ENCODE measurements around the gene ADAM12.

DNA sequence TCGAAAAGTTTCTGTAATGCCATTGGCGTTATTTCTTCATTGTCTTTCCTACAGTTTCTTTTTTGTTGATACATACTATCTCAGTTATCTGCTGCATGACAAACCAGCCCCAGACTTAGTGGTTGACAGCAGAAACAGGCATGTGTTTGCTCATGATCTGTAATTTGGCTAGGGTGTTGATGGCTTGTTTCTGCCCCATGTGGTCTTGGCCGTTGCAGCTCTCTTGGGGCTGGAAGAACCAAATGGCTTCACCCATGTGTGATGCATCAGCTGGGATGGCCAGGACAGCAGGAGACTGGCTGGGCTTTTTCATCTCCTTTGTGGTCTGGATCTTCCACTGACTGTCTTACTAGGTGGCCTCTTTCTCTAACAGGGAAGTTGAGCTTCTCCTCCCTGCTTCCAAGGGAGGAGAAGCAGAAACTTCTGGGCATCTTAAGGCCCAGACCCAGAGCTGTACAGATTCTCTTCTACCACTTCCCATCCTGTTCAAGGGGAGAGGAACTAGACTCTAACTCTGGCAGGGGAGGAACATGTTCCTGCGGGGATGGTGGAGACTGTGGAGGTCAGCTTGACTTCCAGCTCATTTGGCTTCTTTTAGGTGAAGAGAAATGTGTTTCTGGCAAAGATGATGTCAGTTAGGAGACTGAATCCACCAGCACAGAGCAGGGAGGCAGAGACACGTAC lies 402.6 kb downstream of the ADAM12 start:
- TF ChIP-seq CTCF (IDR thresholded peaks at IDR 0.05) (no peak), POLR2A (IDR thresholded peaks at IDR 0.05) (no peak), POLR2AphosphoS5 (IDR thresholded peaks at IDR 0.05; ENCODE audit: insufficient read depth in 1 of 2, low read depth in 1 of 2) (no peak)
